NCI-H1436 treated with DMSO at 0.1 percent for 48 hours (cell line): ENCODE results near the gene KCND2.
"Not testable (repeated sequence)": the region's sequence is repeated elsewhere in the genome, so short reads cannot be mapped to it uniquely, and the experiment has no call there.

Experiments
- DNase-seq: peaks from one replicate; lab custom pipeline; 2025; lab: John Stamatoyannopoulos, UW

The KCND2 gene

DNA sequence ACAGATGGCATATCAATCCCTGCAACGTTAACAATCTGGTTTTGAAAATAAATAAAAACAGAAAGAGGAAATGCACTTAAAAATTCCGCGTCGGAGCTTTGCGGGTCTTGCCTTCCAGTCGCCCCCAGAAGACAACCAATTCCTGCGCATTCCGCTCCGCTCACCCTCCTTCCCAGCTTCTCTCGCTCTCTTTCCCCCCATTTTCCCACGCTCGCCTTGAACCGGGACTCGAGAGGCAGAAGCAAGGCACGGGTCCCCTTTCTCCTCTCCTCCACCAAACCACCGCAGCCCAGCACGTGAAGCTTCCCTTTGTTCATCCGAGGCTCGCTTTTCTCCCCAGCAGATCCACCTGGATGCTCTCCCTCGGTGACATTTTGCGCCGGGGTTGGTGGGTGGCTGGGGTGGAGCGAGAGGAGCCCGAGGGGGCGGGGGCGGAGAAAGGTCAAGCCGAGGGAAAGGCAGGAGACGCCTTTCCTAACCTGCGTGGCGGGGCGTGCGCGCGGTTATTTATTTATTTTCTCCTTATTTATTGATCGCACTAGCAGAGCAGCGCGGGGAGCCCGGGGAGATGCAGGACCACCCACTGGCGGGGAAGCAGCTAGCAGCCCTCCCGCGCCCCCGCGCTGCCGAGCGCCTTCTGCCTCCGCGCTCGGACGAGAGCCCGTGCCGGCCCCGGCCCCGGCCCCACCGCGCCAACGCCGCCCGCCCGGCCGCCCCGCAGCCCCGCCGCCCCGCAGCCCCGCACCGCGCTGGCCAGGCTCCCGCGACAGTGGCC, at the start of gene KCND2:
TSS of gene KCND2 (plus strand) at position 475 of the 775 bp plus-strand sequence.
- no peak for DNase-seq

DNA sequence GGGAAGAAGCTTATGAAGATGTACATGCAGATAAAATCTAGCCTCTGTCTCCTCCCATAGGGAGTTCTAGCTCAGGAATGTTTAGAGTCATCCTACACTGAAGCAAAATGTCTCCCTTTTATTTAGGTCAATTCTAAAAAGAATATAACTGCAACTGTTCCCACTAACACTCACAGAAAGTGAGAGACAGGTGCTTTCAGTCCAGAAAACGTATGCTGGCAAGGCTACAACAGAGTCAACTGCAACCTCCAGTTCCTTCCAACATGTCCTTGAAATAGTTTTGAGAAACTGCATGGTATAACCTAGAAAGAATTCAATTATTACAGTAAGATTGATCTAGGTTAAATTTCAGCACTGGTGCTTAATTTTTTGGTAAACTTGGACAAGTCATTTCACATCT, 46.8 kb upstream of the KCND2 start:
- no peak for DNase-seq

DNA sequence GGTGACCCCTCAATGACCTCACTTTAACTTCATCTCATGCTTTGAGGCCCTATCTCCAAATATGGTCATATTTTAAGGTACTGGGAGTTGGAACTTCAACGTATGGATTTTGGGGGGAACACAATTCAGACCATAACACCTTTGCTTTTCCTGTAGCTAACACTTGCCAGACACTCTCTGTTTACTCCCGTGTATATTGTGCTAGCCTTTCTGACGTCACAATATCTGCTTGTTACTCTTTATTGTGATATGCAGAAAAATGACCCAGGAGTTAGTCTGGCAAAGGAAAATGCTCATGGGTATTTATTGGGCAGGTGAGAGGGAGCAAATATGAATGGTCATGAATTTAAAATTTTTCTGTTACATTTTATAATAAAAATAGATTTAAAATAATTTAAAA, 45.7 kb upstream of the KCND2 start:
- no peak for DNase-seq

GRCh38 chr7:120229084-120229483, 43.9 kb upstream of the KCND2 start:
- DNase-seq, result no peak

DNA sequence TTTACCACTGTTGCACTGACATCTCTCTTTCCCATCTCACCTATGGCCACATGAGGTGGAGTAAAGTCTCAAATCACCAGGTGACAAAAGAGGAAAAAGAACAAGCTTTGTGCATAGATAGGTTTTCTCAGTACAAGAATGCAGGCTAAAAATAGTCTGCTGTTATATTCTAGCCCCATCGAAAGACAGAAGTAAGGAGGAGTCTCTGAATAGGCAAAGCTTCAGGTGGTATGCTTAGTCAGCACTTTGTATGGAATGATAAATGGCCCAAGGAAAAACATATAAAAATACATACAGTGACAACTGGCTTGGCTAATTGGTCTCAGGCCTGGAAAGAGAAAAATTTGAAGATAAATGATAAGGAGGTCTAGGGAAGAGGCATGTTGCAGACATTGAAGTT, 39.6 kb upstream of the KCND2 start:
- DNase-seq, result no peak

GRCh38 chr7:120240350-120240749, 32.6 kb upstream of the KCND2 start:
- DNase-seq, result not testable (repeated sequence)

GRCh38 chr7:120241973-120242372, 31.0 kb upstream of the KCND2 start:
- DNase-seq, result no peak

DNA sequence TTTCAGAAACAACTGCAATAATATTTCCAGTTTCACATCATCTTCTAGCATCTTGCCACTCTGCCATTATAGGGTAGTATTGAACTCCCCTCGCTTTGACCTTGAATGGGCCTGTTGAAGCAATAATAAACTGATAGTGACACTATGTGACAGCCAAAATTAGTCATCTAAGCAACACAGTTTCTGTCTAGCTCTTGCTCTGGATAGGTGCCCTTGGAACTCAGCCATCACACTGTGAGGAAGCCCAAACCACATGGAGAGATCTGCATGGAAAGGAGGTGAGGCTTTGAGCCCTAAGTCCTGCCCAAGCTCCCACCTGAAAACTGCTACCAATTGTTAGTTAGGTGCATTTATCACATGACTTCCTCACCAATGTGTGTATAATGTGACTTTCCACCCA, 18.1 kb upstream of the KCND2 start:
- DNase-seq, result no peak

GRCh38 chr7:120256344-120257070, 16.5 kb upstream of the KCND2 start:
- no peak for DNase-seq

- DNase-seq, result no peak
These were observed 13.6 kb upstream of the KCND2 start for GRCh38 chr7:120259386-120259785.

DNA sequence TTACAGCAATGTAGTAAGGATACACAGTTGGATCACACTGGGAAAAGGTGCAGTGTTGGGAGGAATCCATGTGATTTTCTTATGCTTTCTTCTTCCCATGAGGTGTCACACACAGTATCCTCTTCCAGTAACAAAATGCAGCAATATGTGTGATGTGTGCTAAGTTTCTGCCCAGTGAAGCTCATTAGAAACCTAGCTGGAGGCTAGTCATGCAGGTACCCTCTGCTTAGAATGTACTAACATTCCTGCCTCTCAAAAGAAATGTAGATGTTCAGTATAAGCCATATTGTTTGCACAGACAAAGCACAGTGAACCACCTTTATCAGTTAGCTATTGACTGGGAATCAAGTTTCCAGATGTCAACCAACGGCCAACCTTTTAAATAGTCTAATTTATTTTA, 12.9 kb upstream of the KCND2 start:
- no peak for DNase-seq

DNA sequence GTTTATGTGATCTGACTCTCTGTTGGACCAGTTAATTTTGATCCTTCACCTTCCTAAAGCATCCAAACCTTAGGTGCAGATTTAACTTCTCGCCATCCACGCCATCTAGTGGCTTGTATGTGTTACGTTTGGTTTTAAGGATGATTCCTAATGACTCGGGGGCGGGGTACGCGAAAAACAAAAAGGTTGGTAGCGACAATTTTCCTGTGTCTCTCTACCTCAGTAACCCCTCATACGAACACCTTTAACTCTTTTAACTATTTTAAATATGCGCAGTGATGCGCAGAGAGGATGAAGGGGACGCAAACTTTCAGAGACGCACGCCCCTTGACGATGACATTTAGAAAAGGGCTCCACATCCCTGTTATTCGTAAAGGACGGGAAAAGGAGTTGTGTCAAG, 714 bp upstream of the KCND2 start:
- no peak for DNase-seq

DNA sequence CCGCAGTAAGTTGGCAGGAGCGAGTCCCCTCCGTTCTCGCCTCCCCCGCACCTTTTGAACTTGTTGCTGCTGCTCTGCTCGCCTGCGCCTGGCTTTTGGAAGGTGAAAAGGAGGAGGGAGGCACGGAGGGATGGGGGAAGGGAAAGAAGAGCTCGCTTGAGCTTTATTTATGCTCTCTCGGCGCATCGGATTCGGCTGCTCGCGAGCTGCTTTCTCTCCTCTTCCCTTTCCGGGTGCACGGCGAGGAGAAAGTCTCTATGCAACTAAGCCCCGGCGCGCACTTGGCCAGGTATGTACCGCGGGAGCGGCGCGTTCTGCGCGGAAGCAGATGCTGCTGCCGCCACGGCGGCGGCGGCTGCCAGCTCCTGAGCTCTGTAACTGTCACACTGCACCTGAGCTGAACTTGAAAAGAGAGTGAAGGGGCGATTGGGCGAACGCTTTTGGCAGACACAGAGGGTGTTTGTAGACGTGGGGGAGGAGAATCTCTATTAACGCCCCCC, 551 bp downstream of the KCND2 start:
- DNase-seq, result no peak

DNA sequence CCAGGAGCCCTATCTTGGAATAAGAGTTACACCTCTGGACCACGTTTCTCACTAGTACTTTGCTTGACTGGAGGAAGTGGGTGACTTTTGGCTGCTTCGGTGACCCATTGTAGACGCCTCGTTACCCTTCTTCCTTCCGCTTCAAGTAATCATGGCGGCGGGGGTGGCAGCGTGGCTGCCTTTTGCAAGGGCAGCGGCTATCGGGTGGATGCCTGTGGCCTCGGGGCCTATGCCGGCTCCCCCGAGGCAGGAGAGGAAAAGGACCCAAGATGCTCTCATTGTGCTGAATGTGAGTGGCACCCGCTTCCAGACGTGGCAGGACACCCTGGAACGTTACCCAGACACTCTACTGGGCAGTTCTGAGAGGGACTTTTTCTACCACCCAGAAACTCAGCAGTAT, 1.5 kb downstream of the KCND2 start:
- DNase-seq, result no peak

- DNase-seq, result no peak
These were observed 1.9 kb downstream of the KCND2 start for GRCh38 chr7:120274899-120275298.

DNA sequence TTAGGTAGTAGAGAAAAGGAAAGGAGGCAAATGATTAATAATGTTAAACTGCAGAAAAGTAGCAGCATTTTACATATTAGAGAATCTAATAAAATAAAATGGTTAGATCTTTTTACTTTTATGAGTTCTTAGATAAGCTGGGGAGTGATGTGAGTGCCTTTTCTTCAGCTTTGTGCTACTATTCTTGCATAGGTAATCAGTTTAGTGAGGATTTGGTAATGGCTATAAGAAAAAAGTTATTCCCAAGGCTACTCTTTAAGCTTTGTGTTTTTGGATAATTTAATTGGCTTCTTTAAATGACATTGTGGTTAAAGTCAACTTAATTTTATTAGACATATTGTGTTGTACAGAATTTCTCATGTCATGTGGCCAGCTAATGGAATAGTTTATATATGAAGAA, 3.7 kb downstream of the KCND2 start:
- no peak for DNase-seq

DNA sequence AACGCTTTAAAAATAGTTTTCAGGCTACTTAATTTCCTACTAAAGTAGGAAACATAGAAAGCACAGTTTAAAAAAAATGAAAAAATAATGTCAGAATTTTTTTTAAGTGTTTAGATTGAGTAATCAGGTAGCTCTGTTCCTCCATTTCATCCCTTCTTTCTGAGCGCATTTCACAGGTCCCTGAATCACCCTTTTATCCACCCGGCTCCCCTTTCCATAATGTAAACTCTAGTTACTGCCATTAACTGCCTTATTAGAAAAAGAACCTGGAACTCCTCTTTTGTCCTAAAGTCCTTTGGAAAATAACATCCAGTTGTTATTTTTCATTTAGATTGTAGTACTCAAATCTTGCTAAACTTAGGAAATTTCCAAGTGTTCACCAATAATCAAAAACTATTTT, 5.8 kb downstream of the KCND2 start:
- no peak for DNase-seq

DNA sequence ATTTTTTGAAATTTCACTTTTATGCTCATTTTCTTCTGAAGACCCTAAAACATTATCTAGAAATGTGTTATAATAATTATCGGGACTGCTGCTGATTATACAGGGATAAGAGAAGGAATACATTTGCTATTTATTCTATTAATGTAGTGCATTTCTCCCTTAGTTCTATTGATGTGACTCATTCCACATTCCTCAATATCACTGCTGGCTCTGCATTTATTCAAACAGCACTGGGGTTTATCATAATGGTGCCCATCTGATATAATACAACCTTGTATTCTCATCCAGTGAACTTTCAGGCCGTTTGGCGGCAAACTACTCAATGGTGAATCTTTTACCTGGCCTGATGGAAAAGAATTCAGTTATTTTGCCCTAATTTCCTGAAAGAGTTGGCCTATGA, 7.8 kb downstream of the KCND2 start:
- DNase-seq, result no peak

DNA sequence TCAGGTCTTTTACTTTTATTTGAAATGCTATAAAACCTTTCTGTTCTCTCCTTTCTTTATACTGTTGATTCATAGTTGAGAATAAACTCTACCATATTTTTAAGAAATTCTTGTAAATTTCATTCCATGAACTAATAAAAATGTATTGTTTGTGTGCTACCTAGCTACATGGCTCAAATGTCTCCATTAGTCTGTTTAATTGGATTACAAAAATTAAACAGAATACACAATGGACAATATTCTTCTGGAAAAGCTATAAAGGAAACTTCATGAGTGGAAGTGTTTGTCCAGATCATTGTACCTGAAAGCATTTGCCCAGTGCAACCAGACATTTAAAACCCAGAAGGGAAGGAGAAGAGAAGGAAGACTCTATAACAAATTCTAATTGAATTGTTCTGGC, 20.1 kb downstream of the KCND2 start:
- DNase-seq, result no peak

DNA sequence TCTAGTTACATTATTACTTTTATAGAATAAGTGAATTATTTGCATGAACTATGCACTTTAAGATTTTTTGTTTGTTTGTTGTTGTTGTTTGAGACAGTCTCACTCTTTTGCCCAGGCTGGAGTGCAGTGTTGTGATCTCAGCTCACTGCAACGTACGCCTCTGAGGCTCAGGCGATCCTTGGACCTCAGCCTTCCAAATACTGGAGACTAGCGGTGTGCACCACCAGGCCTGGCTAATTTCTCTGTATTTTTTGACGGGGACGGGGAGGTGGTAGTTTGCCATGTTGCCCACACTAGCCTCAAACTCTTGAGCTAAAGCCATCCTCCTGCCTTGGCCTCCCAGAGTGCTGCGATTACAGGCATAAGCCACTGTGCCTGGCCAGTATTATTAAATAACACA, 29.2 kb downstream of the KCND2 start:
- DNase-seq, result no peak

DNA sequence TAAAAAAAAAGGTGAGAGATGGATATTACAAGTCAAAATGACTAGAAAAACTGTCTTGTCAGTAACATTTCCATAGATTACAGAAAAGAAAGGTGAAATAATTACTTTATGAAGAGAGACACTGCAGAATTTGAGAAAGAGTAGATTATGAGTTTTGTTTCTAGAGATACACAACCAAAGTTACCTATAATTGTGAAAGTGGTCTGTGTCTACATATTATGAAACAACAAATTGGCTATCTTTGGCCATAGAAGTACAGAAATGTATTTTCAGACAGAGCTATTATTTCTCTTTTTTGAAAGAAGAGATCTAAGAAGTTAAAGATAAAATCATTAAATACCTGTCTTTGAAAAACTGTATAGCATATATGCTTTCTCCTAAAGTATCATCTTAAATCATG, 30.1 kb downstream of the KCND2 start:
- no peak for DNase-seq

DNA sequence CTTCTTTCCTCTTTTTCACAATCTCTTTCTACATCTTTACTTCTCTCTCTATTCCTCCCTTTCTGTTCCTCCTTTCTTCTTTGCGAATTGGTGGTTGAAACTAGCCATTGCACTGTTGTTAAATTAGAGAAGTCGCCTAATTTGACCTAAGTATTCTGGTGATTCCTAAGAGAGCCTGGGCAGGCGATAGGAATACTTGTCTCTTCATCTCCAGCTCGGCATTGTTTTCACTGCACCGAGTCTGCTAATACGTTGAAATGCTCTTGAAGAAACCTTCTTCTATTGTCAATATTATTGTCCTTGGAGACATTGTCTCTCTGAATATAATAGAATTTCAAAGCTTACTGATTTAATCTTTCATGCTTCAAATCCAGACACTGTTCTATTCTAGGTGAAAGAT, 31.7 kb downstream of the KCND2 start:
- no peak for DNase-seq

DNA sequence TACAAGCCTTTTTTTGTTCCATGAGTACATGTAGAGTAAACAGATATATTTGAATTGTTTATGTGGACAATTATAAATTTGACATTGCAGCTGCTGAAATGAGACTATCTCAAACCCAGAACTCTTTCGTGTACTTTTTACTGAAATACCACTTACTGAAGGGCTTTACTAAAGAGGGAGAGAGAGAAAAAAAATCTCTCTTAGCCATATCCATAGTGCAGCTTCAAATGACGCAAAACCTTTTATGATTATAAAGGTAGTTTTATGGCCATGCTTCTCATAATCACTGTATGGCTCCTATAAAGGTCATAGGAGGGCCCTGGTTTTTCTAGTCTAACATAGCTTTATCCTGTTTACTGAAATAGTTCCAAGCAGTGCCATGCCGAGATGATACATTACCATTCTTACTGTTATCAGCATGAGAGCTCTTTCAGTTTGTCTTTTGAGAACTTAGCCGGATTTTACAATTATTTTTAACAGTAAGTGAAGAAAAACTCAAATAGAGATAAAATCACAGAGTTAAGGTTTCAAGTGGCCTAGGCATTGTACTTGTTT, 35.1 kb downstream of the KCND2 start:
- DNase-seq, result no peak
